Stimulated activated CD4-positive, alpha-beta T cell treated with anti-CD3 and anti-CD28 coated beads, Interleukin-4, amount 100 ng/mL, for 1 hour (primary cell): ENCODE results near the gene LRRFIP2.
"Not testable (repeated sequence)": the region's sequence is repeated elsewhere in the genome, so short reads cannot be mapped to it uniquely, and the experiment has no call there.

Experiments
- DNase-seq: peaks from one replicate; pipeline ENCODE4 v3.0.0-alpha.2; 2020

Gene LRRFIP2

GRCh38 chr3:37141676-37142075, 32.7 kb downstream of the LRRFIP2 start:
- no peak for DNase-seq

- no peak for DNase-seq
These were observed 33.4 kb downstream of the LRRFIP2 start for GRCh38 chr3:37140899-37141541.

- DNase-seq, result no peak
These were observed 34.8 kb downstream of the LRRFIP2 start for GRCh38 chr3:37139567-37140052.

GRCh38 chr3:37138816-37139215, 35.6 kb downstream of the LRRFIP2 start:
- DNase-seq, result no peak

GRCh38 chr3:37137516-37137915, 36.9 kb downstream of the LRRFIP2 start:
- no peak for DNase-seq

- no peak for DNase-seq
These were observed 38.3 kb downstream of the LRRFIP2 start for GRCh38 chr3:37136067-37136466.

GRCh38 chr3:37135561-37135960, 38.8 kb downstream of the LRRFIP2 start:
- DNase-seq, result no peak

- no peak for DNase-seq
These were observed 42.0 kb downstream of the LRRFIP2 start for GRCh38 chr3:37132334-37132733.

- no peak for DNase-seq
These were observed 42.6 kb downstream of the LRRFIP2 start for GRCh38 chr3:37131860-37132144.

- DNase-seq, result no peak
These were observed 43.2 kb downstream of the LRRFIP2 start for GRCh38 chr3:37130984-37131859.

GRCh38 chr3:37130448-37130847, 43.9 kb downstream of the LRRFIP2 start:
- DNase-seq, result no peak

- no peak for DNase-seq
These were observed 44.5 kb downstream of the LRRFIP2 start for GRCh38 chr3:37129871-37130270.

GRCh38 chr3:37127340-37127739, 47.0 kb downstream of the LRRFIP2 start:
- no peak for DNase-seq

- DNase-seq, result no peak
These were observed 47.5 kb downstream of the LRRFIP2 start for GRCh38 chr3:37126856-37127255.

- no peak for DNase-seq
These were observed 48.9 kb downstream of the LRRFIP2 start for GRCh38 chr3:37125195-37126073.

GRCh38 chr3:37124435-37124834, 49.9 kb downstream of the LRRFIP2 start:
- no peak for DNase-seq

- no peak for DNase-seq
These were observed 51.1 kb downstream of the LRRFIP2 start for GRCh38 chr3:37123292-37123691.

GRCh38 chr3:37122069-37122468, 52.3 kb downstream of the LRRFIP2 start:
- DNase-seq, result not testable (repeated sequence)

- DNase-seq, result no peak
These were observed 56.2 kb downstream of the LRRFIP2 start for GRCh38 chr3:37118163-37118562.

GRCh38 chr3:37117548-37117947, 56.8 kb downstream of the LRRFIP2 start:
- DNase-seq, result no peak

GRCh38 chr3:37116998-37117397, 57.4 kb downstream of the LRRFIP2 start:
- DNase-seq, result no peak

- DNase-seq, result no peak
These were observed 58.9 kb downstream of the LRRFIP2 start for GRCh38 chr3:37115446-37115845.
